ENCODE data around the gene RABEPK.
A peak's percentile ranks its signal among the peaks of the same experiment; 100 is the strongest.
"Not testable (repeated sequence)": the region's sequence is repeated elsewhere in the genome, so short reads cannot be mapped to it uniquely, and the experiment has no call there.

Gene RABEPK

GRCh38 chr9:125202846-125203618 is 2.7 kb downstream of the RABEPK start:
- no peak for DNase-seq

- DNase-seq: no peak
Observed at GRCh38 chr9:125204477-125204876, 4.1 kb downstream of the RABEPK start.

- no peak for DNase-seq
Observed at GRCh38 chr9:125214186-125214585, 13.8 kb downstream of the RABEPK start.

DNA sequence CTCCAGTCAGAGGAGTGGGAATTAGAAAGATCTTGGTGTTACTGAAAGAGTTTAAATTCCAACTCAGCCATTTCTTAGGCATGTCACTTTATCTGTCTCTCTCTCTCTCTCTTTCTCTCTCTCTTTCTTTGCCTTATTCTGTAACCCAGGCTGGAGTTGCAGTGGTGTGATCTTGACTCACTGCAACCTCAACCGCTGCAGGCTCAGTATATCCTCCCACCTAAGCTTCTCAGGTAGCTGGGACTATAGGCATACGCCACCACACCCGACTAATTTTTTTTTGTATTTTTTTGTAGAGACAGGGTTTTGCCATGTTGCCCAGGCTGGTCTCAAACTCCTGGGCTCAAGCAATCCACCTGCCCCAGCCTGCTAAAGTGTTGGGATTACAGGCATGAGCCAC is 18.3 kb downstream of the RABEPK start:
- DNase-seq: no peak

- not testable (repeated sequence) for DNase-seq
Observed at GRCh38 chr9:125224858-125225257, 24.5 kb downstream of the RABEPK start.

DNA sequence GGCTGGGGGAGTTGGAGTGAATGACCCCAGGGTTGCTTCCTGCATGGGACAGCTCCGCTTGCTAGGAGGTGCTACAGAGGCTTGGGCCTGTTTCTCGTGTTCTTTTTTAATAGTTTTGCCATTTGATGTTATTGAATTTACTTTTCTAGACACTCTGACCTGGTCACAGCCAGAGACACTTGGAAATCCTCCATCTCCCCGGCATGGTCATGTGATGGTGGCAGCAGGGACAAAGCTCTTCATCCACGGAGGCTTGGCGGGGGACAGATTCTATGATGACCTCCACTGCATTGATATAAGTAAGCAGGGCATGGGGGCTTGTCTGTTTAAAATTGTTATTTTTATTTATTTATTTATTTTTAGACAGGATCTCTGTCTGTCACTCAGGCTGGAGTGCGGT is 27.4 kb downstream of the RABEPK start:
- no peak for DNase-seq

DNA sequence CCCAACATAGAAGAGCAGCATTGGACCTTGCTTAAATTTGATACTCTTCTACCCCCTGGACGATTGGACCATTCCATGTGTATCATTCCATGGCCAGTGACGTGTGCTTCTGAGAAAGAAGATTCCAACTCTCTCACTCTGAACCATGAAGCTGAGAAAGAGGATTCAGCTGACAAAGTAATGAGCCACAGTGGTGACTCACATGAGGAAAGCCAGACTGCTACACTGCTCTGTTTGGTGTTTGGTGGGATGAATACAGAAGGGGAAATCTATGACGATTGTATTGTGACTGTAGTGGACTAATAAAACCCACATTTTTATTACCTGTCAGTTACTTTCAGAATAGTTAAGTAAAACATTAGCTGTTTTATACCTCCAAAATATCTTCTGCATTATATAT is 33.3 kb downstream of the RABEPK start:
- DNase-seq: peak; percentile 46

GRCh38 chr9:125234099-125234498 is 33.8 kb downstream of the RABEPK start:
- DNase-seq: not testable (repeated sequence)

- no peak for DNase-seq
Observed at GRCh38 chr9:125235804-125236519, 35.6 kb downstream of the RABEPK start.

GRCh38 chr9:125236520-125237159 is 36.3 kb downstream of the RABEPK start:
- peak; percentile 8 for DNase-seq

DNA sequence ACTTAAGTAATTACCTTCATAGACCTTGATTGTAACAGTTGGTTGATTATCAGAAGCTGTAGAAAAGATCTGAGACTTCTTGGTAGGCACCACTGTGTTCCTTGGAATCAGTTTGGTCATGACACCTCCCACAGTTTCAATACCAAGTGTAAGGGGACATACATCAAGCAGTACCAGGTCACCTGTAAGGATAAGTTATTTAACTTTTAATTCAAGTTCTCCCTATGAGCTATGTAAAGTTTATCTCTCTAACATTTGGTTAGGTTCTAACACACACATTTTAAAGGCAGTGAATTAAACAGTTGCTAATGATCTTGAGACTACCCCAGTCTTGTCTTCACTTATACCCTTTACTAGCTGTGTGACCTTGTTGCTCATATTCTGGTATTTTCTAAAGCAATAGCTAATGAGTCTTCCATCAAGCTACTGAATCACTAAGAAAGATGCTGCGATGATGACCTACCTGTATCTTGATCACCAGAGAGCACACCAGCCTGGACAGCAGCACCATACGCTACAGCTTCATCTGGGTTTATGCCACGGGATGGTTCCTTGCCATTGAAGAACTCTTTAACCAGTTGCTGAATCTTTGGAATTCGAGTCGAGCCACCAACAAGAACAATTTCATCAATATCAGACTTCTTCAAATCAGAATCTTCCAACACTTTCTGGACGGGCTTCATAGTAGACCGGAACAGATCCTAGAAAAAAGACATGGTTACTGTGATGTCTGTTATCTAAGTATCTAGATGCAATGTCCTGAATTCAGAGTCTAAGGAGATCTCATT is 38.0 kb downstream of the RABEPK start:
- no peak for DNase-seq

DNA sequence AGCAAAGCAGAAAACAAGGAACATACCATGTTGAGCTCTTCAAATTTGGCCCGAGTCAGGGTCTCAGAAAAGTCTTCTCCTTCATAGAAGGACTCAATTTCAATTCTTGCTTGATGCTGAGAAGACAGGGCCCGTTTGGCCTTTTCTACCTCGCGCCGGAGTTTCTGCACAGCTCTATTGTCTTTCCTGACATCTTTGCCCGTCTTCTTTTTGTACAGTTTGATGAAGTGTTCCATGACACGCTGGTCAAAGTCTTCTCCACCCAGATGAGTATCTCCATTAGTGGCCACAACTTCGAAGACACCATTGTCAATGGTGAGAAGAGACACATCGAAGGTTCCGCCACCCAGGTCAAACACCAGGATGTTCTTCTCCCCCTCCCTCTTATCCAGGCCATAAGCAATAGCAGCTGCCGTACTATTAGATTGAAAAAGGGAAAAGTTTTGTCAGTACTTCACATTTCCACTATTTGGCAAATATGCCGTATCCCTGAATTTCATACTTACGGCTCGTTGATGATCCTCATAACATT is 38.6 kb downstream of the RABEPK start:
- DNase-seq: no peak

DNA sequence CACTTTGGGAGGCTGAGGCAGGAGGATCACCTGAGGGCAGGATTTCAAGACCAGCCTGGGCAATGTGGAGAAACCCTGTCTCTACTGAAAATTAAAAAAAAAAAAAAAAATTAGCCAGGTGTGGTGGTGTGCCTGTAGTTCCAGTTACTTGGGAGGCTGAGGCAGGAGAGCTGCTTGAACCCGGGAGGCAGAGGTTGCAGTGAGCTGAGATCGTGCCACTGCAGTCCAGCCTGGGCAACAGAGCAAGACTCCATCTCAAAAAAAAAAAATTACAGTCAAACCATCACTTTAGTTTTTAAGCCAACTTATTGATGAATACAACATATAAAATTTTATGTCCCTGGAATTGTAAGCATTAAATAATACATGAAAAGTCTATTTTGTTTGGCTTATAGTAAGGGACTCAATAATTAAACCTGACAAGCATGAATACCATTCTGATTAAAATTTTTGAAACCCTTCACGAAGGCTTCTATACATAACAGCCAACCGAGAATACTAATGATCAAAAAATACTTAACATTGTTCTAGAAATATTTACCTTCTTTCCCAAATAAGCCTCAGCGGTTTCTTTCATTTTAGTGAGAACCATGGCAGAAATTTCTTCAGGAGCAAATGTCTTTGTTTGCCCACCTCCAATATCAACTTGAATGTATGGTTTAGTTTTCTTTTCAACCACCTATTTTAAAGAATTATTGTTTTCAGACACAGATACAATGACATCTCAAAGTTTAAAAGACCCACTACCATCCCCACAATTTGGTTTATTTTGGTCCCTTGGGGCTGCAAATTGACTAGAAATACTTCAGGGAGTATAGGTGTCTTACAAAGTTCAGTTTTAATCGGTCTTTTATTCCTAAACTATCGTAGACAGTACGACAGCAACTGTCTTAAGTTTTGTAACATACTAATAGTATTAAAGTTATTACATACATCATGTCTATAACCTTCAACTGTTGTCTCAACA is 39.6 kb downstream of the RABEPK start:
- no peak for DNase-seq

DNA sequence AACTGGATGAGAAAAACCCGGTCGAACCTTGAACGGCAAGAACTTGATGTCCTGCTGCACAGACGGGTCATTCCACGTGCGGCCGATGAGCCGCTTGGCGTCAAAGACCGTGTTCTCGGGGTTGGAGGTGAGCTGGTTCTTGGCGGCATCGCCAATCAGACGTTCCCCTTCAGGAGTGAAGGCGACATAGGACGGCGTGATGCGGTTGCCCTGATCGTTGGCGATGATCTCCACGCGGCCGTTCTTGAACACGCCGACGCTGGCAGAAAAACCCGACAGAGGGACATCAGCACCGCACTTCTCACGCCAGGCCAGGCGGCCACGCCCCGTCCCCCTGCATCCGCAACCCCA is 40.3 kb downstream of the RABEPK start:
- no peak for DNase-seq

- peak; percentile 100 for DNase-seq
Observed at GRCh38 chr9:125241000-125241862, 40.9 kb downstream of the RABEPK start, which contains the start of gene HSPA5. Gene HSPA5, minus strand, starts transcription at chr9:125241343. Its CDS starts 217 bp downstream, at chr9:125241126.

DNA sequence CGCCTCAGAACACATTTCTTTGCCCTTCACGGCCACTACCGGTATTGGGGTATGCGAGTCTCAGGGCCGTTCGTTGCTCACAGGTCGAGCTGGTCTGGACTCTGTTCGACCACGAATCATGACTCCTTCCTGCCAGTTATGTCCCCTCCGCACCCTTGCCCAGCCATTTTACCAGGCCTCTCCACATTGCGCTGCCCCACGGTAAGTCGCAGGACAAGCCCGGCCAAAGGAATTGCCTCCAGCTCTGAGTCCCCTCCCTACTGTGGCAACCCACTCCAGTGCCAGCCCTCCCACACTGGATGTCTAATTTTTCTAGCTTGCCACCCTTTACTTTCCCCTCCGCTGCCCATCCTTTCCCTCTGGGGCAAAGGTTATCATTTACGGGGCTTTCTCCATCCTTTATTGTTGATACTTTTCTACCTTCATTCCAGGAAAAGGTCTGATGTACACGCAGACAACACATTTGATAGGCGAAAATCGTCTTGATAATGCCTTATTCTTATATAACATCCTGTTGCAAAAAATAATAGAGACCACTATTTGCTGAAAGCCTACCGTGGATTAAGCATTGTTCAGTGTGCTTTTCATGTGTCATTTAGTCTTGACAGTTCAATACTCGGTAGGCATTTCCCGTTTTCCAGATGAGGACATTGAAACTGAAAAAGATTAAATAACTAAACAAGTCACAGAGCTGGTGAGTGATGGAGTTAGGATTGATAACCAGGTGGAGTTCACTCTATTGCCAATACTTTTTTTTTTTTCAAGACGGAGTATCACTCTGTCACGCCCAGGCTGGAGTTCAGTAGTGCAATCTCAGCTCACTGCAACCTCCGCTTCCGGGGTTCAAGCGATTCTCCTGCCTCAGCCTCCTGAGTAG is 41.8 kb downstream of the RABEPK start:
- DNase-seq: peak; percentile 47

- DNase-seq: no peak
Observed at GRCh38 chr9:125243792-125244260, 43.5 kb downstream of the RABEPK start.

DNA sequence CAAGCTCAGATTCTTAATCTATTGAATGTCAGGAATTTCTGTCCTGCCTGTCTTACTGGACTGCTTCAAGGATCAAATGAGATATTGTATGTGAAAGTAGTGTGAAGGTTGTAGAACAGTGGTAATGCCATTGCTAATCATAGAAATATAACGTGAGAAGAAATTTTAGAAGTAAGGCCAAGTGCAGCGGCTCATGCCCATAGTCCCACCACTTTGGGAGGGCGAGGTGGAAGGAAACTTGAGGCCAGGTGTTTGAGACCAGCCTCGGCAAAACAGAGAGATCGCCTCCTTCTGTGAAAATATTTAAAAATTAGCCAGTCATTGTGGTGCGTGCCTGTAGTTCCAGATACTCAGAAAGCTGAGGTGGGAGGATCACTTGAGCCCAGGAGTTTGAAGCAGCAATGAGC is 45.9 kb downstream of the RABEPK start:
- DNase-seq: no peak

- DNase-seq: no peak
Observed at GRCh38 chr9:125254231-125254630, 53.9 kb downstream of the RABEPK start.

All from MV-4-11 (cell line).